B cell (primary cell): ENCODE data around the gene SLC35G3. TPM values are rescaled to one million over a fixed set of nuclear protein-coding genes. Genes with fewer than 3 reads are reported as not detected.

Experiments
- ATAC-seq: fragments of 200-7000 bp; cut with Tn5 transposase; one replicate; pipeline ENCODE4 v1.10.0; 2021; ENCODE audit warnings: low read depth, mild to moderate bottlenecking, moderate number of reproducible peaks, moderate library complexity
- CTCF ChIA-PET: fragments of 350-600 bp; sonication (Branson Sonifier 250); formaldehyde crosslinking; loops from one replicate; lab custom pipeline; 2021; ENCODE audit warnings: antibody characterized with exemption, inconsistent platforms; lab: Charles Lee
- POLR2A ChIA-PET: fragments of 350-600 bp; sonication (Branson Sonifier 250); formaldehyde crosslinking; loops from one replicate; lab custom pipeline; 2021; ENCODE audit warnings: antibody characterized with exemption; lab: Charles Lee
- DNase-seq: peaks from one replicate; pipeline ENCODE4 v3.0.0; 2013
- H2AFZ ChIP-seq: 2 replicates; pipeline ENCODE4 v1.6.1; 2012; ENCODE audit warnings: mild to moderate bottlenecking, low read depth, low read length; ENCODE audit not compliant: insufficient read depth, poor library complexity, severe bottlenecking
- H3K27ac ChIP-seq, 2 donors: 1 replicate in 1 of 2; 2 replicates in 1 of 2; pipeline ENCODE4 v1.5.1; 2012 to 2013; ENCODE audit warnings: low read length in 2 of 2, mild to moderate bottlenecking in 2 of 2, moderate library complexity in 1 of 2
- H3K27me3 ChIP-seq, 4 experiments: fragments of 200-600 bp in 1 of 4; sonication (generic) in 1 of 4; replicated peaks in 1 of 4; 1 replicate in 2 of 4; 2 replicates in 2 of 4; pipeline versions ENCODE4 v1.6.1 to v1.7.0; 2013 to 2016; ENCODE audit warnings: low read length in 3 of 4, mild to moderate bottlenecking in 2 of 4, mixed read lengths in 1 of 4, moderate library complexity in 1 of 4; ENCODE audit not compliant: insufficient read depth in 4 of 4, control insufficient read depth in 3 of 4; ENCODE audit errors: control extremely low read depth in 1 of 4
- H3K36me3 ChIP-seq, 2 experiments: replicated peaks in 1 of 2; 1 replicate in 1 of 2; 2 replicates in 1 of 2; pipeline versions ENCODE4 v1.6.1 to v1.7.1; 2013; ENCODE audit warnings: low read length in 1 of 2; ENCODE audit not compliant: insufficient read depth in 2 of 2, control insufficient read depth in 1 of 2; ENCODE audit errors: control extremely low read depth in 1 of 2, extremely low read depth in 1 of 2
- H3K4me1 ChIP-seq, 2 donors: fragments of 200-600 bp in 1 of 2; sonication (generic) in 1 of 2; 1 replicate in 1 of 2; 2 replicates in 1 of 2; pipeline versions ENCODE4 v1.5.1 to v1.6.1; 2013 to 2017; ENCODE audit warnings: low read length in 2 of 2; ENCODE audit not compliant: control insufficient read depth in 2 of 2, insufficient read depth in 2 of 2
- H3K4me2 ChIP-seq: replicated peaks from 2 replicates; pipeline ENCODE3; 2012; ENCODE audit warnings: mild to moderate bottlenecking, low read depth, low read length; ENCODE audit not compliant: poor library complexity, severe bottlenecking
- H3K4me3 ChIP-seq, 5 experiments: fragments of 200-600 bp in 1 of 5; sonication (generic) in 1 of 5; 1 replicate in 3 of 5; 2 replicates in 2 of 5; pipeline versions ENCODE4 v1.5.1 to v1.7.0; 2011 to 2016; ENCODE audit warnings: low read length in 4 of 5, mild to moderate bottlenecking in 4 of 5, low read depth in 2 of 5, control low read depth in 1 of 5, moderate library complexity in 1 of 5; ENCODE audit not compliant: insufficient read depth in 1 of 5; ENCODE audit errors: control extremely low read depth in 1 of 5, extremely low read depth in 1 of 5
- H3K79me2 ChIP-seq: fragments of 200-600 bp; sonication (generic); one replicate; pipeline ENCODE4 v1.6.0; 2016; ENCODE audit warnings: low read length; ENCODE audit not compliant: control insufficient read depth, insufficient read depth
- H3K9ac ChIP-seq: fragments of 200-600 bp; sonication (generic); 2 replicates; pipeline ENCODE4 v1.6.1; 2017; ENCODE audit warnings: mild to moderate bottlenecking, low read length, moderate library complexity
- H3K9me3 ChIP-seq, 3 donors: one replicate each; pipeline versions ENCODE4 v1.6.1 to v1.7.1; 2013; ENCODE audit warnings: low read length in 2 of 3; ENCODE audit not compliant: control insufficient read depth in 2 of 3, insufficient read depth in 1 of 3; ENCODE audit errors: control extremely low read depth in 1 of 3
- H4K20me1 ChIP-seq: 2 replicates; pipeline ENCODE4 v1.6.0; 2012; ENCODE audit warnings: mild to moderate bottlenecking, low read length; ENCODE audit not compliant: insufficient read depth, control insufficient read depth, poor library complexity, severe bottlenecking
- H3K27ac Mint-ChIP-seq: one replicate; pipeline ENCODE4 v1.8.0; 2021; ENCODE audit warnings: mixed read lengths
- H3K27me3 Mint-ChIP-seq: one replicate; pipeline ENCODE4 v1.8.0; 2021; ENCODE audit warnings: mixed read lengths
- H3K4me1 Mint-ChIP-seq: one replicate; pipeline ENCODE4 v1.8.0; 2021; ENCODE audit warnings: mixed read lengths
- H3K4me3 Mint-ChIP-seq: one replicate; pipeline ENCODE4 v1.8.0; 2021; ENCODE audit warnings: mixed read lengths
- H3K9me3 Mint-ChIP-seq: one replicate; pipeline ENCODE4 v1.8.0; 2022; ENCODE audit warnings: mixed read lengths; ENCODE audit not compliant: insufficient read depth
- EZH2 ChIP-seq: IDR thresholded peaks from 2 replicates; pipeline ENCODE4 v1.6.1; 2012; ENCODE audit warnings: borderline replicate concordance, low read depth, mild to moderate bottlenecking, moderate library complexity, low read length; ENCODE audit not compliant: insufficient read depth, poor library complexity, severe bottlenecking
- WGBS: methylation state at CpG from one replicate; pipeline ENCODE4 v1.1.5; 2013; ENCODE audit warnings: missing lambda C conversion rate; ENCODE audit not compliant: insufficient coverage; 5-methylcytosine and 5-hydroxymethylcytosine counted together
- intact Hi-C: fragments of 100-400 bp; cut with micrococcal nuclease; formaldehyde crosslinking; loops from one replicate; pipeline ENCODE4 v1.10.0; 2022
- polyA plus RNA-seq: library from polyadenylated mRNA; depleted of rRNA; stranded (reverse); fragments of >200 nt; gene quantifications from 2 replicates; pipeline ENCODE4 v1.2.3, GENCODE V29; 2012
- total RNA-seq, 2 donors: library from RNA; stranded (reverse); fragments of 120-200 nt in 1 of 2; gene quantifications; 1 replicate in 1 of 2; 2 replicates in 1 of 2; pipeline versions ENCODE4 v1.2.3 to v1.2.4, GENCODE V29; 2013 to 2022
- TF ChIP-seq, protein P1 (sequence below): fragments of 200-600 bp; IDR thresholded peaks from one replicate; pipeline ENCODE4 v1.8.0; 2022; ENCODE audit warnings: antibody characterized with exemption, mild to moderate bottlenecking

The SLC35G3 gene
- total and polyA plus RNA-seq, 2 donors (not counting 1 experiment from before 2014, with no cell fraction given), result not detected

DNA sequence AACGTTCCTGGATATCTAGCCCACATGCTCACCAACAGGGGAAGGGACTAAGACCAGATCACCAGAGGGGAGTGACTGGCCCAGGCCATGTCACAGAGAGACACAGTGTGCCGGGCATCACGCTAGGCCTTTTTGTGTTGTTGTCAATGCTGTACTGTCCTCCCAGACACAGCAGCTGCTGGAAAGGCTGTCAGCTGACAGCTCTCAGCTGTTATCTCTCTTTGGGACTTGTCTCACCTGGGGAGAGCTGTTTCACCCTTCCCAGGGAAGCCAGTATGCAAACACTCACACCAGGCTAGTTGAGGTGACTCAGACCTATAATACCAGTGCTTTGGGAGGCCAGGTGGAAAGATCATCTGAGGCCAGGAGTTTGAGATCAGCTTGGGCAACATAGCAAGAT, 27.1 kb downstream of the SLC35G3 start:
- no peak for ATAC-seq
- Mint-ChIP-seq H3K4me3 (no peak overlapping the region), H3K4me1 (no peaks in the 10 kb centered on the region), H3K27me3 (peaks cover 31% of the 10 kb centered on the region), H3K9me3 (no peaks in the 10 kb centered on the region), H3K27ac (no peak overlapping the region)
- no peak for TF ChIP-seq EZH2
- TF ChIP-seq, protein P1, sequence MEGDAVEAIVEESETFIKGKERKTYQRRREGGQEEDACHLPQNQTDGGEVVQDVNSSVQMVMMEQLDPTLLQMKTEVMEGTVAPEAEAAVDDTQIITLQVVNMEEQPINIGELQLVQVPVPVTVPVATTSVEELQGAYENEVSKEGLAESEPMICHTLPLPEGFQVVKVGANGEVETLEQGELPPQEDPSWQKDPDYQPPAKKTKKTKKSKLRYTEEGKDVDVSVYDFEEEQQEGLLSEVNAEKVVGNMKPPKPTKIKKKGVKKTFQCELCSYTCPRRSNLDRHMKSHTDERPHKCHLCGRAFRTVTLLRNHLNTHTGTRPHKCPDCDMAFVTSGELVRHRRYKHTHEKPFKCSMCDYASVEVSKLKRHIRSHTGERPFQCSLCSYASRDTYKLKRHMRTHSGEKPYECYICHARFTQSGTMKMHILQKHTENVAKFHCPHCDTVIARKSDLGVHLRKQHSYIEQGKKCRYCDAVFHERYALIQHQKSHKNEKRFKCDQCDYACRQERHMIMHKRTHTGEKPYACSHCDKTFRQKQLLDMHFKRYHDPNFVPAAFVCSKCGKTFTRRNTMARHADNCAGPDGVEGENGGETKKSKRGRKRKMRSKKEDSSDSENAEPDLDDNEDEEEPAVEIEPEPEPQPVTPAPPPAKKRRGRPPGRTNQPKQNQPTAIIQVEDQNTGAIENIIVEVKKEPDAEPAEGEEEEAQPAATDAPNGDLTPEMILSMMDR, result no peak
- H3K4me3 ChIP-seq, result no peak overlapping the region
- ChIA-PET POLR2A (no interaction called here), CTCF (interaction anchor here (0.8 to 1.3 kb wide), 4 partner anchors 19 to 580 kb away, joined by 3 to 4 read pairs (median 4); partner anchors contain the start of gene UNC45B)
- DNase-seq, result no peak
- H3K27ac ChIP-seq, result no peak overlapping the region
- peaks cover 0 to 19% (median 4%) of the 10 kb centered on the region in 4 experiments for H3K27me3 ChIP-seq
- H2AFZ ChIP-seq, result no peak overlapping the region
- no peaks in the 10 kb centered on the region for H3K9me3 ChIP-seq
- H4K20me1 ChIP-seq, result no peaks in the 10 kb centered on the region
- H3K9ac ChIP-seq, result no peak overlapping the region
- 73% methylated on average over 2 of the region's 3 CpGs for WGBS
- no peak overlapping the region for H3K4me2 ChIP-seq
- intact Hi-C loops, result no loop called here
- no peaks in the 10 kb centered on the region for H3K36me3 ChIP-seq
- no peaks in the 10 kb centered on the region for H3K79me2 ChIP-seq
- H3K4me1 ChIP-seq, result no peaks in the 10 kb centered on the region

DNA sequence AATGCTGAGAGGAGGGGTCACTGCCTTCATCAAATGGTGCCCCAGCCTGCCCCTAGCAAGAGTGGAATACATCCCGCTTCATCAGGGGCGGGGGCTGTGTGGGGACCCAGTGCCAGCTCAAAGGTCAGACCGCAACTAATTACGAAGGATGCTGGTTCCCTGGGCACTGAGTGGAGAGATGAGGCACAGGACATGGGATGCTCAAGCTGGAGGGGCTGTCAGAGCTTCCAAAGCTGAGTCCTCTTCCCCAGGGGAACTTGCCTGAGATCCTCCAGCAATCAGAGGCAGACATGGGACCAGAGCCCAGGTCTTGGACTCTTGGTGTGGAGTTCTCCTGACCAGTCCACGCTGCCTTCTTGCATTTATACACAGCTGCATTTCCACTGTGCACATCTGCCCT, 27.7 kb downstream of the SLC35G3 start:
- no peaks in the 10 kb centered on the region for H3K9me3 ChIP-seq
- Mint-ChIP-seq H3K27ac (no peak overlapping the region), H3K9me3 (no peaks in the 10 kb centered on the region), H3K27me3 (peaks cover 36% of the 10 kb centered on the region), H3K4me1 (no peaks in the 10 kb centered on the region), H3K4me3 (no peak overlapping the region)
- no peak for TF ChIP-seq EZH2
- TF ChIP-seq, protein P1, result no peak
- CTCF ChIA-PET, result interaction anchor here (0.7 kb wide), 1 partner anchor 19 kb away, joined by 3 read pairs; no protein-coding TSS in a partner anchor
- no peak overlapping the region for H3K27ac ChIP-seq
- H3K79me2 ChIP-seq, result no peaks in the 10 kb centered on the region
- intact Hi-C loops, result no loop called here
- ATAC-seq (no peak), DNase-seq (no peak)
- H3K36me3 ChIP-seq, result no peaks in the 10 kb centered on the region
- H3K4me2 ChIP-seq, result no peak overlapping the region
- peaks cover 0 to 21% (median 5%) of the 10 kb centered on the region in 4 experiments for H3K27me3 ChIP-seq
- no peak overlapping the region for H3K4me3 ChIP-seq
- no peak overlapping the region for H2AFZ ChIP-seq
- 67% methylated on average over 5 of the region's 5 CpGs for WGBS
- H3K4me1 ChIP-seq, result no peaks in the 10 kb centered on the region
- H3K9ac ChIP-seq, result no peak overlapping the region
- no peaks in the 10 kb centered on the region for H4K20me1 ChIP-seq
- POLR2A ChIA-PET, result no interaction called here
